Measurements from ENCODE around the gene NATD1. TPM values are rescaled to one million over a fixed set of nuclear protein-coding genes. Genes with fewer than 3 reads are reported as not detected.

Gene NATD1
- total and polyA plus RNA-seq, 10 of the 15 experiments (the other 5 are each of a cell fraction or from before 2014, with no cell fraction given), result 0.02 to 0.33 (median 0.15) TPM

DNA sequence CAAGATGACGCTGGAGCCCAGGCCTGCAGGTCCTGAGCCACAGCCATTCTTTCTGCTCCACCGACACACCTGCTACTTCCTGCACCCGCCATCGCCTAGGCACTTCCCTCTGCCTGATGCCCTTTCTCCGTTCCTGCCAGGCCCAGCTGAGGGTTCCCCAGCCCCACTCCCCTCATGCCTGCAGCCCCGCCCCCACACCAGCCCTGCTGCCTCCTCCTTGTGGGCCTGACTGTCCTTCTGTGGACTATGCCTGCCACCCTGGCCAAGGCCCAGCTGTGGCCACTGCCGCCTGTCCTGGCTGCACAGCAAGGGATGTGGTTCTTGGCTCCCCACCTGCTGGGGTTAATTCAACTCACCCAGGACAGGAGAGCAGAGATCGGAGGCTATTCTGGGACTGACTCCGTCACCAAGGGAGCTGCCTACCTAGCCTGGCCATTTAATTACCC lies 7.5 kb downstream of the NATD1 start:
- ChIA-PET CTCF (no interaction called here), POLR2A (interaction anchor here (0.7 kb wide), 1 partner anchor 222 kb away, joined by 6 read pairs; no protein-coding TSS in a partner anchor), SMC1A (ENCODE audit: uncharacterized antibody, unreplicated experiment) (interaction anchor here (0.5 kb wide), 1 partner anchor 11 kb away, joined by 4 read pairs; no protein-coding TSS in a partner anchor), RAD21 (ENCODE audit: unreplicated experiment) (no interaction called here)
- Histone ChIP-seq H4K20me1 (ENCODE audit: control insufficient read depth, insufficient read depth) (no peaks in the 10 kb centered on the region), H3K79me2 (ENCODE audit: control insufficient read depth, insufficient read depth, low read length) (no peaks in the 10 kb centered on the region), H3K27ac (ENCODE audit: control insufficient read depth, insufficient read depth) (no peak overlapping the region), H3K36me3 (ENCODE audit: control insufficient read depth in 2 of 2, insufficient read depth in 2 of 2, low read length in 1 of 2) (no peaks in the 10 kb centered on the region), H3K4me3 (no peak overlapping the region), H3K9me3 (replicated peaks; ENCODE audit: control insufficient read depth, insufficient read depth, low read length) (no peaks in the 10 kb centered on the region), H3K4me2 (ENCODE audit: control insufficient read depth, insufficient read depth) (no peak overlapping the region), H2AFZ (ENCODE audit: control insufficient read depth, low read depth, low read length) (no peak overlapping the region), H3K9ac (ENCODE audit: control insufficient read depth, insufficient read depth, low read length) (no peak overlapping the region), H3K27me3 (replicated peaks in 1 of 2; ENCODE audit: control insufficient read depth in 2 of 2, insufficient read depth in 2 of 2, low read length in 1 of 2) (no peaks in the 10 kb centered on the region), H3K4me1 (ENCODE audit: control insufficient read depth, insufficient read depth, low read length) (no peaks in the 10 kb centered on the region)
- BruUV-seq (replicated peaks), result no TSS peak
- DNase-seq (ENCODE audit: low read depth, low spot score), result no peak
- in situ Hi-C loops (cut with MboI) (loop anchor here (5.0 kb wide), 1 partner anchor 48 kb away; no protein-coding TSS in a partner anchor), intact Hi-C loops (cut with micrococcal nuclease; ENCODE audit: unreplicated experiment) (no loop called here)
- TF ChIP-seq CHD2 (IDR thresholded peaks at IDR 0.05; ENCODE audit: borderline replicate concordance, low read depth, low read length) (no peak), TBL1XR1 (IDR thresholded peaks at IDR 0.05; ENCODE audit: low read depth, low read length) (no peak), KLF5 (IDR thresholded peaks at IDR 0.05; ENCODE audit: partially characterized antibody) (no peak), KAT2A (conservative IDR thresholded peaks at IDR 0.05; ENCODE audit: control insufficient read depth, low read depth, low read length) (no peak), ATF7 (IDR thresholded peaks at IDR 0.05; ENCODE audit: low read depth) (no peak), IRF4 (IDR thresholded peaks at IDR 0.05; ENCODE audit: low read depth, low read length) (no peak), SMAD5 (IDR thresholded peaks at IDR 0.05; ENCODE audit: low read depth) (no peak), MTA3 (IDR thresholded peaks at IDR 0.05; ENCODE audit: borderline replicate concordance, low read length) (no peak)
- TF ChIP-seq, protein P1, sequence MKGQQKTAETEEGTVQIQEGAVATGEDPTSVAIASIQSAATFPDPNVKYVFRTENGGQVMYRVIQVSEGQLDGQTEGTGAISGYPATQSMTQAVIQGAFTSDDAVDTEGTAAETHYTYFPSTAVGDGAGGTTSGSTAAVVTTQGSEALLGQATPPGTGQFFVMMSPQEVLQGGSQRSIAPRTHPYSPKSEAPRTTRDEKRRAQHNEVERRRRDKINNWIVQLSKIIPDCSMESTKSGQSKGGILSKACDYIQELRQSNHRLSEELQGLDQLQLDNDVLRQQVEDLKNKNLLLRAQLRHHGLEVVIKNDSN (IDR thresholded peaks at IDR 0.05; ENCODE audit: borderline replicate concordance, extremely low read length, insufficient read depth, low read depth, low read length), result no peak
- ATAC-seq, result no peak
- WGBS (ENCODE audit: insufficient coverage, insufficient replicate concordance, low lambda C conversion rate, missing lambda C conversion rate), result 49% methylated on average over 5 of the region's 9 CpGs
- no peak for FAIRE-seq
